WTC11 (cell line): ENCODE data around the gene RAMACL.

Experiments used
- ATF3 ChIP-seq: sonication (generic); formaldehyde crosslinking; conservative IDR thresholded peaks from 2 replicates; pipeline ENCODE4 v1.8.1; 2022; ENCODE audit warnings: mild to moderate bottlenecking, missing genetic modification reagents
- CTCF ChIP-seq: fragments of 200-600 bp; IDR thresholded peaks from 2 replicates; pipeline ENCODE4 v1.8.0; 2022; ENCODE audit warnings: antibody characterized with exemption

GRCh38 chr6:166625356-166625755, 38.9 kb upstream of the RAMACL start:
- TF ChIP-seq CTCF (no peak), ATF3 (CRISPR knock-in tag) (no peak)
